Stimulated activated CD8-positive, alpha-beta memory T cell treated with anti-CD3 and anti-CD28 coated beads, Interleukin-7, amount 100 ng/mL, for 1 hour (primary cell): ENCODE measurements around the gene KIF12.

Experiments used
- DNase-seq, 2 donors: peaks; one replicate each; pipeline ENCODE4 v3.0.0-alpha.2; 2020; ENCODE audit warnings: low read depth in 2 of 2

KIF12 gene

DNA sequence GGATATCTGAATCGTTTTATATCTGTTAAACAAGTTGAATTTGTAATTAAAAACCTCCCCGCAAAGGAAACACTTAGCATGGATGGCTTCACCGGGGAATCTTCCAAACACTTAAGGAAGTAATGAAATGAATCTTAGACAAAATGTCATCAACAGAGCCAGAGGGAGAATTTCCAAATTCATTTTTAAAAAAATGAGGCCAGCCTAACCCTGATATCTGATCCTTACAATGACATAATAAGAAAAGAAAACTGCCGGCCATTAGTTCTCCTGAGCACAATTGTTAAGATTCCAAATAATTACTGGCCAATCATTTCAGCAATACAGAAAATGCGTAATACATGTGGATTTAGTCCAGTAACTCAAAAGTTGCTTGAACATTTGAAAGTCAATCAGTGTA is 6.1 kb upstream of the KIF12 start:
- DNase-seq = no peak

GRCh38 chr9:114102484-114102883 is 3.4 kb upstream of the KIF12 start:
- no peak for DNase-seq

DNA sequence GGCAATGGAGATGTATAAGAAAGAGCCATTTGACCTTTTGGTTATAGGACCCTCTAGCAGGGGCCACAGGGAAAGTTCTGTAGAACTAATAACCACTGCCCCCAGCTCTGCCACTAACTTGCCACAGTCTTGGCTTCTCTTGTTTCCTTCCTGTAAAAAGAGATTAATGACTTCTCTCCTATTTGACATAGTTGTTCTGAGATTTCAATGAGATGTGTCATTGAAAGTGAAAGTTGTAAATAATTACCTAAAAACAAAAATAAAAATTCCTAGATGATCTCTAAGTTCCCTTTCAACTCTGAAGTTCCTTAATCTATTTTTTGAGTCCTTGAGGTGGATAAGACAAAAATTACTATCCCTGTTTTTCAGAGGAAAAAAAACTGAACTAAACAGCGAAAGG is 1.4 kb upstream of the KIF12 start:
- DNase-seq = no peak

- DNase-seq = no peak
Measured at GRCh38 chr9:114099669-114100270, 678 bp upstream of the KIF12 start.

DNA sequence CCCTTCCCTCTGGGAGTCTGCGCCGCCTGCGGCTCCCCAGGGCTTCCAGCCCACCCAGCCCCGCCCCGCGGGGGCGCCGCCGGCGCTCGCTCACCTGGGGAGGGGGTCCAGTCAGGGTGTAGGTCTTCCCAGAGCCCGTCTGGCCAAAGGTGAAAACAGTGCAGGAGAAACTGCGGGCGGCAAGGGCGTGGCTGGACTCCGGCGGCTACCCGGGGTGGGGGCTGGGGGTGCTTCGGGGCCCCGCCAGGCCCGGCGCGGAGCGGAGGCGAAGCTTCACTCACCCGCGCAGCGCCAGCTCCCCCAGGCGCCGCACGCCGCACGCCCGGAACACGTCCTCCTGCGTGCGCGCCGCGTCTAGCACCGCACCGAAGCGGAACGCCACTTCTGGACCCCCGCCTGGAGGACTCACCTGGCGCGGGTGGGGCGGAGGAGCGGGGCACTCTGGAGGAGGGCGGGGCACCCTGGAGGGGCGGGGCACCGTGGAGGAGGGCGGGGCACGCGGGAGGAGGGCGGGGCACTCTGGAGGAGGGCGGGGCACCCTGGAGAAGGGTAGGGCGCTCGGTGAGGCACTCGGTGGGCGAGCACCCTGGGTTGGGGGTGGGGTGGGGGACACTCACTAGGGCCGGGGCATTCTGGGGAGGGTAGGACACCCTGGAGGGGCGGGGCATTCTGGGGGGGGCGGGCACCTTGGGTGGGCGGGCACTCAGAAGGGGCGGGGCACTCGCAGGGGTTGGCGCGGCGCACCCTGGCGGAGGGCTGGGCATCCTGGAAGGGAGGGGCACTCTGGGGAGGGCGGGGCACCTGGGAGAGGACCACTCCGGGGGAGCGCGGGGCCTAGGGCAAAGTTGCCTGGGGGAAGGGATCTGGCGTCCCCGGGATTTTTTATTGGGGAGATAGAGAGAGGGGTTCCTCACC is 814 bp downstream of the KIF12 start:
- no peak for DNase-seq

DNA sequence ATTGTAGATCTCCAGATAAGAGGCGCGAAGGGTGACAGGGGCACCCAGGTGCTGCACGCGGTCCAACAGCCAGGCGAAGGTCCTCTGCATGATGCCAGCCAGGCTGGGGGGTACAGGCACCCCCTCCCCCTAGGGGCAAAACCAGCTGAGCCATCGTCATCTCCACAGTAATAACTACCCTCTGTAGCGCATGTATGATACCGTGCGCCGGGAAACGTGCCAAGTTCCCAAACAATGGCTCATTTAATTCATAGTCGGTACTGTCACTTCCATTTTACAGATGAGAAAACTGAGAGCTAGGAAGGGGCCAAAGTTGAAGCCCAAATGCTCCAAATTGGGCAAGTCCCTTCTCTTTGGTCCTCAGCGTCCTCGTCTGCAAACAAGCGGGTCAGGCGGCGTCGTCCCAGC is 1.5 kb downstream of the KIF12 start:
- no peak for DNase-seq

GRCh38 chr9:114096866-114097612 is 2.1 kb downstream of the KIF12 start:
- DNase-seq = no peak

DNA sequence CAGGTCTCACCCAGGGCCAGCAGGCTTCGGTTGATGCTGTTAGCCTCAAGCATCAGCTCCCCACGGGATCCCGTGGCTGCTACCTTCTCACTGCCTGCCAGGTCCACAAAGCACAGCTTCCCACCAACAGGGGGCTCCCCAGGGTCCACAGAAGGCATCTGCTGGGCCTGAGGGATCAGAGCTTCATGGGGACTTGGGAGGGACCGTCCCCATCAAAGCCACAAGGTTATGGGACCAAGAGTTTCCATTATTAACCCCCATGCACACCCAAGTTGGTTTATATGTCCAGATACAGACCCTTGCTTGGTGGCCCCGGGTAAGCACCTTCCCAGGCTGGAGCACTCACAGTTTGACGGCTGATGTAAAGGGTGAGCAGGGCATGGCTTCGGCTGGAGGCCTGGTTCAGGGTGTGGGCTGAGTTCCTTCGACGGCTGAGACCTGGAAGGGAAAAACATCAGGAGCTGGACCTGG is 3.0 kb downstream of the KIF12 start:
- DNase-seq = no peak

GRCh38 chr9:114094971-114095370 is 4.1 kb downstream of the KIF12 start:
- no peak for DNase-seq

DNA sequence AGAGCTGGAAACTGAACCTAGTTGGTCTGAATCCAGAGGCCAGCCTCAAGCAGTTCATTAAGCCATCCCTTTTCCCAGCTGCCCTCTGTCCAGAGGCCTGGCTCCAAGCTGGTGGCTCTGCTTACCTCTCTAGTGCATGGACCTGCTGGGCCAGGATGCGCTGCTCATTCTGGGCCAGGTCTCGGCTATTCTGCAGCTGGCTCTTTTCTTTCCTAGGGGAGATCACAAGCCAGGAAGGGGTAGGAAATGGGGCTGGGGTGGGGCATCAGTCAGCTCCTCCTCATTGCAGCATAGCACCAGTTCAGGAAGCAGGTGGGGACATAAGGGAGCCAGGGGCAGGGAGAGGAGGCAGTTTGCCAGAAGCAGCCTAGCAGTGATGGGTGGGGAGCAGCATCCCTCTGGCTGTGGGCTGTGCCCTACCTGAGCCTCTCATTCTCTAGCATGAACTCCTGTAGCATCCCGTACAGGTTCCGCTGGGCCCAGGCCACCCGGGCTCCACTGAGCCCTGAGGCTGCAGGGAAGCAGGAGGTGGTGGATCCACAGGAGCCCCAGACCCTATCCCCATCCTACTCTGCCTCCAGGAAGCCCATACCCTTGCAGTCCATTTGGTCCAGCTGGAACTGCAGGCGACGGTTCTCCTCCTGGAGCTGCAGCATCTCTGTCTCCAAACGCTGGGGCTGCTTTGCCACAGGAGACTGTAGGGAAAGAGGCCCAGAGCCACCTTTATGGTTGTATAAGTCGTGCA is 5.2 kb downstream of the KIF12 start:
- no peak for DNase-seq

DNA sequence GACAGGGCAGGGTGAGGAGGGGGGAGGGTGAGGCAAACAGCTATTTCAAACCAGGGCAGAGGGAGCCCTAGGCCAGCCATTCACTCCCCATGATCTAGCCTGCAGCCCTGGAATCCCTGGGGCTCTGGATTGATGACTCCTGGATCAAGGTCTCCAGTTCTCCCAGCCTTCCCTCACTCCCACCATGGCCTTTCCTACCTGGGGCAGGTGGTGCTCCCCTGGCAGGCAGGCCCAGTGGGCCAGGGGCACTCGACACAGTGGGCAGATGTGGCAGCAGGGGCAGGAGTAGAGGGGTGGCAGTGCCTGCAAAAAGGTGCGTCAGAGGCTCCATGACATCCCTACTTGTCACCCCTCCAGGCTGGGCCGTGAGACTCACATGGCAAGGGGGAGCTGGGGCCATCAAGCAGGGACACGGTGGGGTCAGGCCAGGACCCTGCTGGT is 6.0 kb downstream of the KIF12 start:
- no peak for DNase-seq

DNA sequence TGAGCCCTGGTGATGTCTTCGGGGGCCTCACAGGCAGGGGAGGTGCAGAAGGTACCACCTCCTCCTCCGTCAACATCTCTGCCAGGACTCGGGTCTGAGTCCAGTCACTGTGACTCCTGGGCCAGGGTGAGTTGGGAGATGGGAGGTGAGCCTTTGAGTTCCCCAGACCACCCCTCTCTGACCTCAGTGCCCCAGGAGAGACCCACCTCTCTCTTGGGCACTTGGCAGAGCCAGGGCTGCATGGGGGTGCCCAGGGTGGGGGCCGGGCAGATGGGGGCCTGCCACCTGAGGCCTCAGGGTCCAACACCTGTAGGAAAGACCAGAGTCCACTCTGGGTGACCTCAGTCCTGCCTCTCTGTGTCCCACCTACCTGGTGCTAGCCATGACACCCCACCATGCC is 6.8 kb downstream of the KIF12 start:
- no peak for DNase-seq

- DNase-seq = no peak
Measured at GRCh38 chr9:114091711-114092110, 7.4 kb downstream of the KIF12 start.

DNA sequence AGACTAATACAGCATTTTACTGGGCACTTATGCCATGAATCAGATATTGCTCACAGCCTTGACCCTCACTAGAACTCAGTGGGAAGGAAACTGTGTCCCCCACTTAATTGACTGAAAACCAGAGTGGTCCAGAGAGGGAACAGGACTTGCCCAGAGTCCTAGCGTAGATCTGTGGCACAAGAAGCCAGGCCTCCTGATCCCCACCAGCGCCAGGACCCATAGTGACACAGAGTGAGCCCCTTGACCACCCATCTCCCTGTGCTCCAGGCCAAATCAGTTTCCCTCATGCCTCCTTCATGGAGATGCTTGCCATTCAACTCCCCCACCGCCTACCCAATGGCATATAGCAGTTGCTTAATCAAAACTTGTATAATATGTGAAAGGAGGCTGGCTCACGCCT is 8.3 kb downstream of the KIF12 start:
- DNase-seq = no peak

DNA sequence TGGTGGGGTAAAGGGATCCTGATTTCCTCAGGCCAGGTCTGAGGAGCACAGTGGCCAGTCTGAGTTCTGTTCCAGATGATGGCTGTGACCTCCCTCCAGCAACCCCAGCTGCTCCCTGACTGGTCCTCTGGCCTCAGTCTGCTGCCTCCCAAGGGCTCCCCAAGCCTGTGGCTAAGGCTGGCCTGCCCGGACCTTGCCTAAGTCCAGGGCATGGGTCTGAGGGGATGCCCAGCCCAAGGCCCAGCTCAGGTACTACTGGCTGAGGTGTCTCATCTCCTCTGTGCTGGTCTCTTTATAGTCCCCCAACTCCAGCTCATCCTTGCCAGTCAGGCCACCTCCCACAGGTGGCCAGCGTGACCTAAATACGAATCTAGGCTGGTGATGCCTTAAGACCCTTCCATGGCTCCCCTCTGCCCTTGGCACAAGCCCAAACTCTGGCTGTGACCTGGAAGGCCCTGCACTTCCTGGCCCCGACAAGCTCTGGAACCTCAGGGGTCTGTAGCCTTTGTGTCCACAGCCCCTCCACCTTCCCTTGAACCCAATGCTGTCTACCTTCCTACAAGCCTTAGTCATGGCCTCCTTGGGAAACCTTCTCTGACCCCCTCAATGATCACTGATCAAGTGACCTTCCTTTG is 9.8 kb downstream of the KIF12 start:
- no peak for DNase-seq

- no peak for DNase-seq
Measured at GRCh38 chr9:114088571-114089170, 10.4 kb downstream of the KIF12 start.

- DNase-seq = no peak
Measured at GRCh38 chr9:114087721-114088120, 11.4 kb downstream of the KIF12 start.

DNA sequence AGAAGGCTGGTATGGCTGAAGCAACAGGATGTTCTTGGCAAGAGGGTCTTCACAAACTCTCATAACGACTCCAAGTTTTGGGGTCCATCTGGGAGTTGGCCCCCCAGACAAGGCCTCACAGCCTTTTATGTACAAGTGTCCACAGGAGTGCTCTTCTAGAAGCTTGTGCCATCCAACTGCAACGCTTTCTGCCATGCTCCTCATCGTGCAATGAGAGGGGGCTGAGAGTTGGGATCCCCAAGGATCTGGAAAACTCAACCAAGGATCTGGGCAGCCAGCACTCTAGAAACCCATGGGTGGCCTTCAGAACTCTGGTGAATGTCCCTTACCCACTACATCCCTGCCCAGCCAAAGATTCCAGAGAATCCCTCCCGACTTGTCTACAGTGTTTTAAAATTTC is 12.5 kb downstream of the KIF12 start:
- DNase-seq = no peak

DNA sequence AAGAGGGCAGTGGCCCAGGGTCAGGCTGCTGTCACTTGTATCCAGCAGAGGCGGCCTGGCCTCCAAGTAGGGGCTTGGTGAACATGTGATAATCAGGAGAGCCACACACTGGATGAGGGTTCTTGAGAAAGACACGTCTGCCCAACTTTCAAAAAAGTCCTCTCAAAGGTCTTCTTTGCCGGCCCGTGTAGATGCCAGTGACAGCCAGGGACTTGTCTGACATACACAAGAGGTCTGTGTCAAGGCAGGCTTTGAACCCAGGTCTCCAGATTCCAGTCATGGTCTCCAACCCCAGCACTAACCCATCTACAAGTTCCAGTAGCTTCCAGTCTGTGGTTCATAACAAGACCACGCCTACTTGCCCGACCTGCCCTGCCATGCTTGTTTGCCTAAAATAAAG is 13.1 kb downstream of the KIF12 start:
- DNase-seq = no peak

- no peak for DNase-seq
Measured at GRCh38 chr9:114085387-114085789, 13.7 kb downstream of the KIF12 start.
